Neural cell (in vitro differentiated cells): Measurements from ENCODE around the gene PLD6.

Source experiments
- CTCF ChIP-seq: fragments of 450-650 bp; IDR thresholded peaks from 2 replicates; pipeline ENCODE4 v1.5.1; 2014; ENCODE audit warnings: antibody characterized with exemption, mild to moderate bottlenecking, moderate library complexity; ENCODE audit not compliant: poor library complexity, severe bottlenecking
- EP300 ChIP-seq: fragments of 450-650 bp; conservative IDR thresholded peaks from 2 replicates; pipeline ENCODE4 v1.6.1; 2014; ENCODE audit warnings: antibody characterized with exemption, mild to moderate bottlenecking, moderate library complexity; ENCODE audit not compliant: poor library complexity, severe bottlenecking
- EZH2 ChIP-seq: fragments of 200-600, 300-800 bp; shearing (Covaris generic), sonication (generic); IDR thresholded peaks from 2 replicates; pipeline ENCODE4 v1.6.1; 2014; ENCODE audit warnings: antibody characterized with exemption, low read length, borderline replicate concordance, mild to moderate bottlenecking; ENCODE audit not compliant: insufficient read depth, poor library complexity, severe bottlenecking
- MXI1 ChIP-seq: fragments of 450-650 bp; conservative IDR thresholded peaks from 2 replicates; pipeline ENCODE4 v1.6.1; 2014; ENCODE audit warnings: antibody characterized with exemption, mild to moderate bottlenecking; ENCODE audit not compliant: poor library complexity, severe bottlenecking
- POLR2AphosphoS5 ChIP-seq: IDR thresholded peaks from 2 replicates; pipeline ENCODE4 v1.6.1; 2012
- RAD21 ChIP-seq: fragments of 450-650 bp; conservative IDR thresholded peaks from 2 replicates; pipeline ENCODE4 v1.6.1; 2014; ENCODE audit warnings: antibody characterized with exemption, mild to moderate bottlenecking, moderate library complexity
- REST ChIP-seq: IDR thresholded peaks from 2 replicates; pipeline ENCODE4 v1.6.1; 2012; ENCODE audit warnings: borderline replicate concordance
- SMC3 ChIP-seq: fragments of 450-650 bp; conservative IDR thresholded peaks from 2 replicates; pipeline ENCODE4 v1.6.1; 2014; ENCODE audit warnings: antibody characterized with exemption, mild to moderate bottlenecking, moderate library complexity; ENCODE audit not compliant: poor library complexity
- TAF1 ChIP-seq: IDR thresholded peaks from 2 replicates; pipeline ENCODE4 v1.6.1; 2012; ENCODE audit warnings: low read depth

GRCh38 chr17:17191346-17191792, 14.8 kb downstream of the PLD6 start:
- TF ChIP-seq CTCF: no peak
- TF ChIP-seq EZH2: no peak
- TF ChIP-seq EP300: no peak
- TF ChIP-seq TAF1: no peak
- TF ChIP-seq RAD21: no peak
- no peak for TF ChIP-seq MXI1
- no peak for TF ChIP-seq REST
- no peak for TF ChIP-seq POLR2AphosphoS5
- TF ChIP-seq SMC3: no peak
